PC-3 (cell line): ENCODE measurements around the gene SLC35D1.

Experiments used
- CTCF ChIP-seq: fragments of 300-600 bp; sonication (generic); conservative IDR thresholded peaks from 2 replicates; pipeline ENCODE4 v1.5.1; 2017; ENCODE audit warnings: antibody characterized with exemption, low read depth, mild to moderate bottlenecking, low read length
- EZH2 ChIP-seq: fragments of 300-600 bp; sonication (generic); IDR thresholded peaks from one replicate; pipeline ENCODE4 v1.6.1; 2017; ENCODE audit warnings: antibody characterized with exemption, mild to moderate bottlenecking, low read length; ENCODE audit not compliant: unreplicated experiment

GRCh38 chr1:66993076-66993475 lies 60.9 kb downstream of the SLC35D1 start:
- TF ChIP-seq CTCF = no peak
- TF ChIP-seq EZH2 = no peak
